Measurements from ENCODE around the gene NUDT22. TPM values are rescaled to one million over a fixed set of nuclear protein-coding genes. Genes with fewer than 3 reads are reported as not detected.

NUDT22 gene
- total RNA-seq, 4 donors from 2014 or later, result 44.5 to 66.1 (median 54.4) TPM

- H3K27ac ChIP-seq, result peak overlapping the region; percentile 95
- peaks cover 33% of the 10 kb centered on the region for H3K36me3 ChIP-seq
- peaks cover 37% of the 10 kb centered on the region for H3K4me1 ChIP-seq
- TF ChIP-seq EP300 (IDR thresholded peaks at IDR 0.05), result no peak
- TF ChIP-seq CTCF (IDR thresholded peaks at IDR 0.05), result no peak
- no peak for TF ChIP-seq POLR2AphosphoS5 (IDR thresholded peaks at IDR 0.05)
- no peak for TF ChIP-seq POLR2A (IDR thresholded peaks at IDR 0.05)
- WGBS, result 42% methylated on average over 16 of the region's 23 CpGs
- no peaks in the 10 kb centered on the region for H3K27me3 ChIP-seq
- no peaks in the 10 kb centered on the region for H3K9me3 ChIP-seq
- no peak for DNase-seq (ENCODE audit: low spot score in 2 of 2)
- H3K4me3 ChIP-seq, result peak overlapping the region; percentile 69
Observed at GRCh38 chr11:64268025-64268892, 42.2 kb downstream of the NUDT22 start.

GRCh38 chr11:64268893-64269539, 42.9 kb downstream of the NUDT22 start:
- H3K4me1 ChIP-seq, result peaks cover 37% of the 10 kb centered on the region
- H3K4me3 ChIP-seq, result peak overlapping the region; percentile 69
- 3% methylated on average over 12 of the region's 34 CpGs for WGBS
- no peaks in the 10 kb centered on the region for H3K27me3 ChIP-seq
- no peak for TF ChIP-seq CTCF (IDR thresholded peaks at IDR 0.05)
- DNase-seq (ENCODE audit: low spot score in 2 of 2), result no peak
- peaks cover 25% of the 10 kb centered on the region for H3K36me3 ChIP-seq
- peak overlapping the region; percentile 95 for H3K27ac ChIP-seq
- H3K9me3 ChIP-seq, result no peaks in the 10 kb centered on the region

- DNase-seq (ENCODE audit: low spot score in 2 of 2), result peak; percentile 99
- H3K36me3 ChIP-seq, result peaks cover 18% of the 10 kb centered on the region
- no peaks in the 10 kb centered on the region for H3K27me3 ChIP-seq
- H3K27ac ChIP-seq, result peak overlapping the region; percentile 95
- H3K9me3 ChIP-seq, result no peaks in the 10 kb centered on the region
- TF ChIP-seq CTCF (IDR thresholded peaks at IDR 0.05) (peak in 1 of 2 donors; percentile 14), POLR2AphosphoS5 (IDR thresholded peaks at IDR 0.05) (peak; percentile 29 to 96 (median 95)), POLR2A (IDR thresholded peaks at IDR 0.05) (peak in 1 of 2 donors; percentile 19), EP300 (IDR thresholded peaks at IDR 0.05) (no peak)
- peak overlapping the region; percentile 69 for H3K4me3 ChIP-seq
- peaks cover 37% of the 10 kb centered on the region for H3K4me1 ChIP-seq
- 0% methylated on average over 23 of the region's 58 CpGs for WGBS
Observed at GRCh38 chr11:64269540-64270220, 43.6 kb downstream of the NUDT22 start.

GRCh38 chr11:64275031-64275800, 49.1 kb downstream of the NUDT22 start:
- Histone ChIP-seq H3K4me1 (peaks cover 24% of the 10 kb centered on the region), H3K27ac (no peak overlapping the region), H3K4me3 (no peak overlapping the region), H3K36me3 (peaks cover 14% of the 10 kb centered on the region), H3K27me3 (no peaks in the 10 kb centered on the region), H3K9me3 (no peaks in the 10 kb centered on the region)
- 88% methylated on average over 14 of the region's 15 CpGs for WGBS
- no peak for DNase-seq (ENCODE audit: low spot score in 2 of 2)
- TF ChIP-seq POLR2A (IDR thresholded peaks at IDR 0.05), result no peak
- TF ChIP-seq CTCF (IDR thresholded peaks at IDR 0.05), result no peak
- TF ChIP-seq POLR2AphosphoS5 (IDR thresholded peaks at IDR 0.05), result no peak
- no peak for TF ChIP-seq EP300 (IDR thresholded peaks at IDR 0.05)
